HepG2 (cell line): ENCODE measurements around the gene SHFL. TPM values are rescaled to one million over a fixed set of nuclear protein-coding genes. Genes with fewer than 3 reads are reported as not detected.

Experiments used
- AHDC1 ChIP-seq: sonication (generic); formaldehyde crosslinking; IDR thresholded peaks from 2 replicates; pipeline ENCODE4 v1.5.1; 2020; ENCODE audit warnings: mild to moderate bottlenecking, missing genetic modification reagents, borderline replicate concordance
- ARID4A ChIP-seq: sonication (generic); formaldehyde crosslinking; IDR thresholded peaks from 2 replicates; pipeline ENCODE4 v1.5.0; 2020; ENCODE audit warnings: mild to moderate bottlenecking, missing genetic modification reagents, borderline replicate concordance
- NFKB2 ChIP-seq: sonication (generic); formaldehyde crosslinking; IDR thresholded peaks from 2 replicates; pipeline ENCODE4 v1.4.0; 2020; ENCODE audit warnings: missing genetic modification reagents, borderline replicate concordance
- NONO ChIP-seq, 2 experiments: fragments of 450-650 bp in 1 of 2; sonication (generic) in 1 of 2; formaldehyde crosslinking in 1 of 2; IDR thresholded peaks in 1 of 2; conservative IDR thresholded peaks in 1 of 2; 2 replicates each; pipeline versions ENCODE4 v1.6.1 to v1.8.0; 2017 to 2022; ENCODE audit warnings: mild to moderate bottlenecking in 1 of 2, missing genetic modification reagents in 1 of 2, moderate library complexity in 1 of 2
- RCOR2 ChIP-seq: IDR thresholded peaks from 2 replicates; pipeline ENCODE4 v1.6.1; 2016; ENCODE audit warnings: missing biosample characterization, missing genetic modification reagents
- TP53 ChIP-seq: sonication (generic); formaldehyde crosslinking; conservative IDR thresholded peaks from 2 replicates; pipeline ENCODE4 v1.4.0; 2020; ENCODE audit warnings: missing genetic modification reagents
- ZMAT3 ChIP-seq: sonication (generic); formaldehyde crosslinking; conservative IDR thresholded peaks from 2 replicates; pipeline ENCODE4 v1.7.0; 2021; ENCODE audit warnings: missing genetic modification reagents
- ZNF460 ChIP-seq: sonication (generic); formaldehyde crosslinking; IDR thresholded peaks from 2 replicates; pipeline ENCODE4 v1.5.1; 2020; ENCODE audit warnings: missing genetic modification reagents, mild to moderate bottlenecking, borderline replicate concordance
- ZNF530 ChIP-seq: sonication (generic); formaldehyde crosslinking; IDR thresholded peaks from 2 replicates; pipeline ENCODE4 v1.5.0; 2020; ENCODE audit warnings: low read depth, mild to moderate bottlenecking, missing genetic modification reagents
- ZNF574 ChIP-seq: sonication (generic); formaldehyde crosslinking; IDR thresholded peaks from 2 replicates; pipeline ENCODE4 v1.4.0; 2020; ENCODE audit warnings: missing genetic modification reagents
- ZNF788 ChIP-seq: sonication (generic); formaldehyde crosslinking; IDR thresholded peaks from 2 replicates; pipeline ENCODE4 v1.5.0; 2020; ENCODE audit warnings: mild to moderate bottlenecking, missing genetic modification reagents, borderline replicate concordance
- ZSCAN20 ChIP-seq: sonication (generic); formaldehyde crosslinking; IDR thresholded peaks from 2 replicates; pipeline ENCODE4 v1.4.0; 2020; ENCODE audit warnings: missing genetic modification reagents, mild to moderate bottlenecking, borderline replicate concordance
- ZSCAN21 ChIP-seq: sonication (generic); formaldehyde crosslinking; IDR thresholded peaks from 2 replicates; pipeline ENCODE4 v1.8.0; 2022; ENCODE audit warnings: mild to moderate bottlenecking, missing genetic modification reagents, moderate library complexity, borderline replicate concordance
- polyA plus RNA-seq, 8 experiments: library from polyadenylated mRNA; depleted of rRNA in 3 of 8; stranded (reverse) in 7 of 8; unstranded in 1 of 8; fragments of >200 nt; fragmentation: Illumina TruSeq in 4 of 8; extraction: Trizol in 4 of 8; gene quantifications; 2 replicates each; pipeline versions ENCODE4 v1.2.1 to v1.2.3, GENCODE V29; 2011 to 2016; ENCODE audit warnings: low read depth in 4 of 8, missing spikeins in 1 of 8, mixed read lengths in 1 of 8; ENCODE audit not compliant: insufficient read depth in 1 of 8
- total RNA-seq, 5 experiments: library from RNA; depleted of rRNA; stranded (reverse); fragments of >200 nt; fragmentation: Illumina TruSeq; extraction: Trizol; gene quantifications; 2 replicates each; pipeline ENCODE4 v1.2.3, GENCODE V29; 2016; ENCODE audit warnings: low read depth in 1 of 5

SHFL gene
- total and polyA plus RNA-seq, 2 of the 13 experiments (the other 11 are each of a cell fraction or from before 2014, with no cell fraction given), result 12.3 to 36.4 TPM

GRCh38 chr19:10112895-10113591, 26.9 kb downstream of the SHFL start (continued):
- TF ChIP-seq ARID4A (CRISPR knock-in tag) (peak; percentile 36; the same call in 1 of the 2 replicates), ZNF460 (CRISPR knock-in tag) (no peak), ZMAT3 (CRISPR knock-in tag) (no peak), TP53 (CRISPR knock-in tag) (no peak), ZSCAN20 (CRISPR knock-in tag) (no peak), RCOR2 (CRISPR knock-in tag) (no peak), ZNF530 (no peak), ZSCAN21 (CRISPR knock-in tag) (0 out of 2 replicates have a peak, but pooled peaks have one; percentile 6), ZNF574 (CRISPR knock-in tag) (peak; percentile 59), AHDC1 (CRISPR knock-in tag) (no peak), NFKB2 (CRISPR knock-in tag) (0 out of 2 replicates have a peak, but pooled peaks have one; percentile 28), NONO (IDR thresholded peaks at IDR 0.05) (no peak), NONO (CRISPR knock-in tag; conservative IDR thresholded peaks at IDR 0.05) (peak; percentile 84), ZNF788 (peak; percentile 24; the same call in 1 of the 2 replicates)
